Fibroblast of skin of abdomen (primary cell): ENCODE results near the gene MYOM1.

ENCODE experiments used
- DNase-seq: peaks from one replicate; pipeline ENCODE4 v3.0.0-alpha.2; 2013

MYOM1 gene

DNA sequence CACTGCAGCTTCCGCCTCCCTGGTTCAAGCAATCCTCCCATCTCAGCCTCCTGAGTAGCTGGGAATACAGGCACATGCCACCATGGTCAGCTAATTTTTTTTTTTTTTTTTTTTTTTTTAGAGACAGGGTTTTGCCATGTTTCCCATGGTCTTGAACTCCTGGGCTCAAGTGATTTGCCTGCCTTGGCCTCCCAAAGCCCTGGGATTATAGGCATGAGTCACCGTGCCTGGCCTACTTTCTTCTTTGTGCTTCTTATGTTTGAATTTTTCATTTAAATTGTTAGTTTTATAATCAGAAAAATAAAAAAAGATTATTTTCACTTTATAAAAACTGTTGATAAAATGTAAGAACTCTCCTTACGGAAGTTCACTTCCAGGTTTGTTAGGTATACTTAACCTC is 105.3 kb downstream of the MYOM1 start:
- DNase-seq, result no peak

DNA sequence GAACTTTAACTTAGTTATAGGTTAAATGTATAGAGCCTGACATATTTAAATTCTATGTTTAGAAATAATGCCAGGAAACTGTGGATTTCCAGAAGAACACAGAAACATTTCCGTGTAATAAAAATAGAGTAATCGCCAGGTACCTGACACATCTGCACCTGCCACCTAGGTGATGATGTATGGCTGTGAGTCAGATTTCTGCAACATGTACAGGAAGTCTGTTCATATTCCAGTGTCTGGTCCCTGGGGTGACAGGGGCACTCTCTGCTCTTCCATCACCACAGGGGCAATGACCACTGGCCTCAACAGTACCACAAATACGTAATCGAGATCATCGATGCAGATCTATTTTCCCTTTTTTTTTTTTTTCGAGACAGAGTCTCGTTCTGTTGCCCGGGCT is 105.7 kb downstream of the MYOM1 start:
- no peak for DNase-seq

DNA sequence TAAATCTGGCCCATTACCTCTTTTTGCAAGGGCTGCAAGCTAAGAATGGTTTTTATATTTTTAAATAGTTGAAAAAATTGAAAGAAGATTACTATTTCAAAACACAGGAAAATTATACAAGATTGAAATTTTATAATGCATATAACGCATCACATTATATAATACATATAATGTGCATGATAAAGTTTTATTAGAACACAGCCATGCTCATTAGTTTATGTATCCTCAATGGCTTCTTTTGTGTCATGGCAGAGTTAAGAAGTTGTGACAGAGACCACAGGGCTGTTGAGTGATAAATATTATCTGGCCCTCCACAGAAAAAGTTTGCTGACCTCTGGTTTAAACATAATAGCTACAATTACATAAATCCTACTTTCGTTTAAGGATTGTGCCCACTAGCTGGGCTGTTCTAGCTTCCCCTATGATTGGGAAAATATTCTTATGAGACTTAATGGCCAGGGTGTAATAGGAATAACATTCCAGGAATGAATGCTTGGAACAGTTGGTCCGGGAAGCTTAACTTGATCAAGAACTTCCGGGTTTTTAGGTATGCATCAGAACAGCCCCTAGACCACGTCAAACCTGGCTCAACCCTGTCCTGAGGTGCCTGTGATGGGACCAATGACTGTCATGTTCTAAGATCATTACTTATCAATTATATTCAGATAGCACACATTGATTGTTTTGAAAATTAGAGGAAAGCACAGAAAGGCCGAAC is 108.1 kb downstream of the MYOM1 start:
- peak; percentile 25 for DNase-seq

DNA sequence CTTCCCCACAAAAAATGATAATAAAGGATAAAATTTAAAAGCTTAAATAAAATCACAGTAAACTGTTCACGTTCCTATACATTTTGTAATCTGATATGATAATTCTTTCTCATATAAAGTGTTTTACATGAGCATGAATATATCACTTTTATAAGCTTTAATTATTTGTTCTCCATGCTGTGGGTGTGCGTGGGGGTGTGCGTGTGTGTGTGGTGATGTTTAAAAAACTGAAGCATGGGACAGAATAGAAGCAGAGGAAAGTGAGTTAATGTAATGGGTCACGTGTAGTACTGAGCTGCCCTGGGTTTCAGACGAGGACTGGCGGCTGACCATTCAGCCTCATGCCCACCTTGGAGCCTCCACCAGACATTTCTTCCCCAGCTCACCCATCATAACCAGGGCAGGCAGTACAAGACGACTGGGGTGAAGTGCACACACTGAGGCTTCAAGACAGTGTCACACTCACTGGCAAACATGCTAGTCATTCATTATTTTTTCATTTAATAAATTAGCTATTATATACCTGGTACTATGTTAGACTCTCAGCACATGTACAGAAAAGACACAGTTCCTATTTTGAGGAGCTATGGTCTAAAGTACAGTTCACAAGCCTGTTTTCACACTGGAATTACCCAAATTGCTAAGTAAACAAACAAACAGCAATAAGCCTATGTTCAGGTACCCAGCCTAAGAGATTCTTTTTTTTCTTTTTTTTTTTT is 109.6 kb downstream of the MYOM1 start:
- no peak for DNase-seq

DNA sequence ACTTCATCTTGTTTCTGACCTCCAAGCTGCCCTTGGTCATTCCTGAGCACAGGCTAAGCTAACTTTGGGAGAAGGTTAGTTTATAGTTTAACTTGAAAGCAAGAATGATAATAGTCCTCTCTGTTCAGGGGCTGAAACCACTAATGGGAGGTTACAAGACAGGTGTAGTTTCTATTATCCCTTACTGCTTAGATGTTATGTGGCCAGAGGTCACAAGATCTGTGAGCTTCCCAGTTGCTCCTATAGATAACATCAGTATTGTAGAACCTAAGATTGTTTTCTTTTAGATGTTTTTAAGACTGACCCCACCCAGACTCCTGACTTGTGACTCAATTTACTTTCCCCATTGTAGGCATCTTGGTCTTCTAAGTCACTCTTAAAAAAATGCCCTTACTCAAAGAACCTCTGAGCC is 112.0 kb downstream of the MYOM1 start:
- DNase-seq, result no peak

DNA sequence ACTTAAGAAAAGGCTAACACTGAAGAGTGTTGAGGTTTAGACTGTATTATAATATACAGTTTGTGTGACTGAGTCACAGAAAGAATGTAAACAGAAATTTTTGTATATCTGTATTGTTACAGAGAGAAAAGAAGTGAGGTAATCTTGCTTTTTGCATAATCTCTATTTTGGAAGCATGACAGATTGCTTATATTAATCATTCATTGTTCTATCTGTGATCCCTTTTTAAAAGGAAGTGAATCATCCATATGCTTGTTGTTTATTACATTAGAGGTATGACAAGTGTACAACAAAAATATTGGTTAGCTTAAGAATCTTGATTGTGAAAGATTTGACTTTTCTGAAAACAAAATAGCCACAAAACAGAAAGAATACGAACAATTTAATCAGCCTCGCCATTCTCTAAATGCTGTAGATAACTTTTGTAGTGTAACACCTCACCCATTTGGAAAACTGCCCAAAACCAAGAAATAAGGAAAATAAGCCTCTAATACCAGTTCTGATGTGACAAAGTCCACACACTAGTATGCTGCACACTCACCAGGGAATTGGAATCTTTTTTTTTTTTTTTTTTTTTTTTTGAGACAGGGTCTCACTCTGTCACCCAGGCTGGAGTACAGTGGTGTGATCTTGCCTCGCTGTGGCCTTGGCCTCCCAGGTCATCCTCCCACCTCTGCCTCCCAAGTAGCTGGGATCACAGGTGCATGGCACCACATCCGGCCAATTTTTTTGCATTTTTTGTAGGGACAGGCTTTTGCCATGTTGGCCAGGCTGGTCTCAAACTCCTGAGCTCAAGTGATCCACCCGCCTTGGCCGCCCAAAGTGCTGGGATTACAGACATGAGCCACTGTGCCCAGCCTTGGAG is 115.3 kb downstream of the MYOM1 start:
- DNase-seq, result peak; percentile 28

DNA sequence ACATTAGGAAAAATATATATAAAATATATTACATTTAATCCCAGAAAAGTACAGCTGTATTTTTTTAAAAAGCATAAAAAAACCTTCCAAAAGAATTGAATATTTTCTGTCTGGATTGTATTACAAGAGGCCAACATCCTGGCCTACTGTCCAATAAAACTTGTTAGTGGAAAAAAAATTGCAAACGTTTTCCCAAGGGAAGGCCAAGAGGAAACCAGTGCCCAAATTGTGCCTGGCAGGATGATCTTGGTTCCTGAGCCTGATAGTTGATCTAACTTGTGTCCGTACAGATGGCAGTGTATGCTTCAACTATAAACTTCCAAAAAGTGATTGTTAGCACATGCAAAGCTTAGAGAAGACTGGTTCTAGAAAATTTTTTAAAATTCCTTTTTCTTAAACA is 116.2 kb downstream of the MYOM1 start:
- no peak for DNase-seq

DNA sequence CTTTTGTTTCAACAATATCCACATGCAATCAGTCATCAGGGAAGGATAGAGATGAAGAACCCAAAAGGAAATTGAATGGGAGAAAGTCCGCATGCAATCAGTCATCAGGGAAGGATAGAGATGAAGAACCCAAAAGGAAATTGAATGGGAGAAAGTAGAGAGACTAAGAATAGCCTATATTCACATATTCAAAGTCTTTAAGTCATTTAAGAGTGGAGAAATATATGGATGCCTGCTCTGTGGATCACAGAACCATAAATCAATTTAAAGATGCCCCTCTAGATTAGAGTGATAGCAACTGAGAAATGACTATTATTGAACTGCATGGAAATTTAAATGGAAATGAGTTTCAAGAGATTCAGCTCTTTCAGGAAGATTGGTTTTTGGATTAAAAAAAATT is 116.8 kb downstream of the MYOM1 start:
- DNase-seq, result no peak

DNA sequence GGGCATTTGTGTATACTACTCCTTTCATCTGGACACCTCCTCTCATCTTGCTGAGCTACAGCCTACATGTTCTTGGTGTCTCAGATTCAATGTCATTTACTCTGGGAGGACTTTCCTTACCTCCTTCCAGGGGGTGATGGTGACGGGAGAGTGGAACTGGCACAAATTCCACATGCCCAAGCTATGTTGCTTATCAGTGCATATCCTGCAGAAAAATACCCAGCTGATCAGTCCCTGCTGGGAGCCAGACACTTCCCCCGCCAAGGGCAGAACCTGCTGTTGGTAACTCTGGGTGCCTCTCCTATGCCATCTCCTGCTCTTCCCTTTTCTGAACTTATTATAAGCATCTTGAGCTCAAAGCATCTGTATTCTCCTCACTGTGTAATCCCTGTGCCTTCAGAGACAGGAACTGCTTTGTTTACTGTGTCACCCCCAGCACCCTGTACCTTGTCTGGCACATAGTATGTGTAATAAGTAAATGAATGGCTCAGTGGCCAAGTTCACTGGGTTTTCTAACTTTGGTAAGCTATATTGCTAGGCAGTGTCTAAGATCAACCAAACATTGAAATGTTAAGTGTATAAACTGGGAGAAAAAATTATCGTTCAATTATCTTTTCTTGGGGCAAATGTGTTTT is 119.2 kb downstream of the MYOM1 start:
- no peak for DNase-seq

DNA sequence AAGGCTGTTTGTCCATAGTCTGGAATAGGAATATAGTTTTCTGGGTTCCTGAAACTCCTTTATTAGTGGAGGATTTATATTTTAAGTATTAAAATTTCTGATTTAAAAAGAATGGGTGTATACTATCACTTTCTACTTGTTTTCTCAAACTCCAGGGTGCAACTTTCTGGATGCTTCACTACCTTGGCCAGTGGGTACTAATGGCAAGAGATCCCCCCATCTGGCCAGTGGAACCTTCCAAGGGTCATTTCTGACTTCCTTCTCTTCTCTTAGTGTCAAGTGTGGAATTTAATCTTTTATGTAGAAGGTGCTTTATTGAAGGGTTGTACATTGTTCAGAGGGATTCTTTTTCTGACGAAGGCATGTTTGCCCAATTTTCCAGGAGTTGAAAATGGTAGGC is 120.4 kb downstream of the MYOM1 start:
- DNase-seq, result no peak

DNA sequence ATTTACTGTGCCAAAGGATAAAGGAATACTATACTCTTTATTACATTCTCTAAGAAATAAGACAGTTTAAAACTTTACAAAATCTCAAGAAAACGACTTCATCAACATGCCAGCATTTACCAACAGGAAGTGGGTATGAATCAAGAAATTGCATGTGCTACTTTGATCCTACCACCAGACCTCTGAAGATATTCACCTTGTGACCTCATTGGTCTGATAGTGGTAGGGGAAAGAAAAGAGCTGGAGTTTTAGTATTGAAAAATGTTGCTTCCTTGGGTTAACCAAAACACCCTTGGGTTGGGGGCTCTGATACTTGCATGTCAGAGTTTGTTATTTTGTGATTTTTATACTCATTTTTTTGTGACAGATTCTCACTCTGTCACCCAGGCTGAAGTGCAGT is 122.7 kb downstream of the MYOM1 start:
- no peak for DNase-seq

DNA sequence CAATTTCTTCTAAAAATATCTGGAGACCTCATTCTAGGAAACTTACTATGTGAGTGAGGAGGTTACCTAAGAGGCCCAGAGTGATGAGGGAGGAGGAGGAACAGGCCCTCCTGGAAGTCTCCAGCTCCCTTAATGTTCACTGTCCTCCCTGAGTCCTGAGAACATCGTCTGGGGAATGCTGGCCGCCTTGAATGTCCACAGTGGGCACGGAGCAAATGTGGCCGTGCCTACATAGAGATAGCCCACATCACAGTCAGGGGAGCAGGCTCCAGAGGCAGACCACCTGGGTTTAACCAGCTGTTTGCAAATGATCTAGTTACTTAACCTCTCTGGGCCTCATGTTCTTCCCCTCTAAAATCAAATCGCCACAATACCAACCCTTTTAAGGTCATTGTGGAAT is 123.8 kb downstream of the MYOM1 start:
- no peak for DNase-seq

DNA sequence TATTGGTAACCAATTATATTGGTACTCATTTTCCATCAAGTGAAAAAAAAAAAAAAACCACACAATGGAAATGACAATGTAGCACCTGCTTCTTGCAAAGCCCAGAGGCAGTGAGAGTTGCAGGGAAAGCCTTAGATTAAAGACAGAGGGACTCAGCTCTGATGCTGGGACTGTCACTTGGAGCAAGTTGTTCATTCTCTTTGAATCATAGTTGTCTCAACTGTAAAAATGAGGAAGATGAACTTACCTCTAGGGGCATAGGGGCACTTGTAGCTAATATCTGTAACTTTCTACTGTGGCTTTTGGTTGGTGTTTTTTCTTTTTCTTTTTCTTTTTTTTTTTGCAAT is 125.5 kb downstream of the MYOM1 start:
- no peak for DNase-seq

DNA sequence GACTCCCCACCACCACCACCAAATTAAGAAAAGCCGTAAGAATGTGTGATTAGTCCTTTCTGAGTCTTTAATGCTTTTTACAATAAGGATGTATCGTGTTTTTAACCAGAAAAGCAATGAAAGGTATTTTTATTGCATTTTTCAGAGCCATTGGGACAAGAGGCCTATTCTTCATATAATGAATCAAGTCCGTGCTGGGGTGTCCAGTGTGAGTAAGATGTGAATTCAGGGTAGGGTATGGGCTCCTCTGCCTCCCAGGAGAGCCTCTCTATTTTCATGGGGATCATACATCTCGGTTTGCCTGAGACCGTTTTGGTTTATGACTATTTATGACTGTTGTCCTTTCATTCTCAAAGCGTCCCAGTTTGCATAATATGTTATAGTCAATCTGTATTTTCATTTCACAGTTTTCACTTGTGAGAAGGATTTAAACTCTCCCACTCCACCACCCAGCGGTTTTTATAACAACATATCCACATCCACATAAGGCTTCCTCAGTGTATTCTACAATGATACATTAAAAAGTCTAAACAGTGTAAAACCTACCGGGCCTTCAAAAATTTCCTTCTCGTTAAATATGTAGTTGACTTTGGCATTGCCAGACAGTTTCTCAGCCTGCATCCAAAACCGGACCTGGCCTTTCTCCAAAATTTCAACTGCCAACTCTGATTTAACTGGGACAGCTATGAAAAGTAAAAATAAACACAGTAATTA is 126.0 kb downstream of the MYOM1 start:
- DNase-seq, result no peak

DNA sequence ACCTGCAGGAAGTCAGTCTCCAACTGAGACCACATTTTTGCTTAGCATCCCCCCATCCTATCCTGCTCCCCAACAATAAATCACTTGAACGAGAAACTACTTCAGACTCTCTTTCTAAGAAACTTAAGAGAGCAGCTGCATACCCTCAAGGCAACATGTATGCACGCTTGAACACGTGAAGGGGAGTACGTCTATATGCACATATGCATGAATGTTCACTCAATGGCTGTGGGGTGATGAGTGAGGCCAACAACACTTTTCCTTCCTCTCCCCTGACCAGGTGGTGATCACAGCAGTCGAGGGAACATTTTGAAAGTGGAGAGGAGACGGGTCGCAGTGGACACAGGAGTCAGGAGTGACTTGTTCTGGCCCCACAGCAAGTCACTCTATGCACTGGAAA is 127.0 kb downstream of the MYOM1 start:
- no peak for DNase-seq

DNA sequence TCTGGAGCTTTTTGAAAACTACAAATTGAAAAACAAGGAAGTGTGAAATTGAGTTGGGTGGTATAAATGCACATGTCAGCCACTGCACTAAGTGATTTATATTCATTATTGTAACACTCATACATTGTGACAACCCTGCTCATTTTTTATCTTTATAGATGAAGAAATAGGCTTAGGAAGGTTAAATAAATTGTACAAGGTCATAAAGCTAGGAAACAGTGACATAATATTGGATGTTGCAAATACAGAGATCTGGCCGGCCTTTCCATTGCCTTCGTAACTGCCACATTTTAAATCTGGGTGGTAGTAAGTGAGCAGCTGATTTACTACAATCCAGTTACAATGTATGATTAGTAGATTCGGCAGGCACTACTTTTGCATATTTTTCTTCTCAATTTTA is 130.2 kb downstream of the MYOM1 start:
- DNase-seq, result no peak

DNA sequence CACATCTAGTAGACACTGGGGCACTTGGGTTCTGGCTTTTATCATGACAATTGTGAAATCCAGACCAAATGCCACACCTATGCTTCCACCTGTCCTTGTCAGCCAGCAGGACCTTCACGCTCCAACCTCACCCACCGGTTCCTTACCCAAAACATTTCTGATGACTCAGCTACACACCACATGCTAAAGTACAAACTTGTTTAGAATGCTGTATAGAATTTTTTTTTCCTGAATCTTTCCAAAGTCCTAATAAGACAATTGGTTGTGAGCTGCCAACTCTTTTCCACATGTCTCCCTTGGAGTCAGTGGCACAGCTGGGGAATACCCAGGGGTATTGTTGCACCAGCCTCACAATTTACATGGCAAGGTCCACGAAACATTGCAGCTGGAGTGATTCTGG is 131.3 kb downstream of the MYOM1 start:
- DNase-seq, result no peak

DNA sequence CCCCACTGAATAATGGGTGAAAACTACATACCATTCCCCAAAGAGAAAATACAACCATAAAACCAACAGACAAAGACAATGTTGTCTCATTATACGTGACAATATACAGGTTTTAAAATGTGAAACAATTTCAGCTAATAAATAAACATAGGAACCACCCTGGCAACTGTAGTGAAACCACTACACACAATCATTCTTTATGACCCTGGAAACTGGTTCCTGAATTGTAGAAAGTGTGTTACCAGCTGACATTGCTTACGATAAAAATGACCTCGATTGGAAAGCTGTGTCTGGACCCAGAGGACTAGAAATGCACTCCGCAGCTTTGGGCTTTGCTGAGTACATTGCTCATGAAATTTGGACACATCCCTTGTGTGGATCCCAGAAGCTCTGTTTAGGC is 132.9 kb downstream of the MYOM1 start:
- no peak for DNase-seq

DNA sequence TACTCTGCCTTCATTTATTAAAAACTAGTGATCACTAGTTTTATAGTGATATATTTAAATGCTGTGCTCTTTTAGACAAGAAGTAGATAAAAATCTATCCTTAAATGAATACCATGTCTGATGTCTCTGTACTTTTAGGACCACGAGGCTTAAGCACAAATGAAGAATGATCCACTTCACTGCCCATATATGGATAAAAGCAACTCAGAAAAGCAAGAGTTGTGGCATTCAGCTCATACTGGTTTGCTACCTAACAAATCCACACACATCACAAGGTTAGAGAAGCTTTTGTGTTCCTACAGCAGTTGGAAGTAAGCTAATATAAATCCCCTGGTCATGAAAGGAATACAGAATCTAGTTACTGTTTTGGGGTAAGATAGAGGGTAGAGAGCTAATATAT is 134.2 kb downstream of the MYOM1 start:
- DNase-seq, result no peak

DNA sequence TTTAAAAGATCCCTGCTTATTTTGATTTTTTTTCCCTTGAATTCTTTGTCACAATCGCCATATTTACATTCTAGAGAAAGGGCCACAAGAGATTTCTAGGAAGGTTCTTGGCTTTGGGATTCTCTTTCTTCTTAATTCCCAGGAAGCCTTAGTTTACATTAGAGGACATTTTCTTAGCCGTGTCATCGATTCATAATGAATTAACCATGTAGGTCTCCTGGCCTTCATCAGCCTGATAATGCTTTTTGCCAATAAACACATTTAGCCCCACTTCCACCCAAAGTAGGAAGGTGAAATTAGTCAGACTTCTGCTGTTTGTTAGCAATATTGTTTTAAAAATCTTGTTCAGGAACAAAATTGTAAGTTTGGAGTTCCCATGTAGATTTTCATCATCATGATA is 135.6 kb downstream of the MYOM1 start:
- DNase-seq, result no peak

DNA sequence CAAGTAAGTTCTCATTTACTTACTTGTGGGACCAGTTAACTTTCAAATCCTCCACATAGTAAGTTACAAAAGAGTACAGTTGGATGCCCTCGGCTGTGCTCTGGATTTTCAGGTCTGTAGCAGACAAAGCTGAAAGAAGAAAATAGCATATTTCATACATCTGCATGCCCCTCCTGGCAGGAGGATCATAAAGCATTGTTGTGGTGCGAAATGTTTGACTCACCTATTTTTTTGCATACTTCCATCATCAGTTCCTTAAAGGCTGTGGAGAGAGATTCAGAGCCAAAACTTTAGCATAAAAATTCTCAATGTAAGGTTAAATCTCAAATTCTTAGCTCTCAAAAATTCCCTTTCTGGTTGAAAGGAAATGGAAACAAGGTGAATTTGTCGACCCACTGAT is 136.0 kb downstream of the MYOM1 start:
- DNase-seq, result peak; percentile 56

DNA sequence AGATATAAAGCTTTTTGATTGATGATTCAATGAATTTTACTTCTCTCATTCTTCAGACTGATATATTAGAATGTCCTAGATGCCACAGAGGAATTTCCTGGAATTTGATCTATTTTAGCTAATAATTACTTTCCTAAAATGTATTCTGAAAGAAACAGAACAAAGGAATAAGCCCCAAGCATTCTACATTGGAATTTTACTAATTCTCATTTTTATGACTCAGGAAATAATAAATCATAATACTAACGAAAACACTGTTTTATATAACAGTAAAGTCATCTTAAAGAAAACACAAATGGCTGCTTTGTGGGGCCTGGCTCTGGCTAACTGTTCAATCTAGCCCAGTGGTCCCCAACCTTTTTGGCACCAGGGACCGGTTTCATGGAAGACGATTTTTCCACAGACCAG is 138.2 kb downstream of the MYOM1 start:
- peak; percentile 78 for DNase-seq

DNA sequence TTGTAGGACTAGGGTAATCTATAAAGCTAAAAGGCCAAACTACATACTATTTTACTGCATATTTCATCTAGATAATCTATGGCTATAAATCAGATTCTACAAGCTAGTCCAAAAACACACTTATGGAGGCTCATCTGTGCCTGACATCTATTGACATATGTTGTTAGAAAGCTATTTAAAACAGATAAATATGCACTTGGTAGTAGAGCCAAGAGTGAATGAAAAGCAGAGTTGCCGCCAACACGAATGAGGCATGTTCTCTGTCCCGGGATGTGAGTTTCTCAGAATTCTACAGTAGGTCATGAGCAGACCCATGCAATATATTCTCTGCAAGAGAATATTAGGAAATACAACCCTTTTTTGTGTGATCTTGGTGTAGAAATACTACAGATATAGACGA is 140.1 kb downstream of the MYOM1 start:
- DNase-seq, result peak; percentile 39
